Mammary epithelial cell (primary cell): Measurements from ENCODE around the gene PRAME.

ENCODE experiments used
- CTCF ChIP-seq, 2 donors: IDR thresholded peaks in 1 of 2; conservative IDR thresholded peaks in 1 of 2; 2 replicates each; pipeline ENCODE4 v1.5.1; 2011 to 2012; ENCODE audit warnings: inconsistent platforms in 2 of 2, low read length in 2 of 2, mild to moderate bottlenecking in 2 of 2, control low read depth in 1 of 2, low read depth in 1 of 2; ENCODE audit not compliant: insufficient read depth in 1 of 2; ENCODE audit errors: extremely low read depth in 1 of 2
- EZH2 ChIP-seq: IDR thresholded peaks from 2 replicates; pipeline ENCODE4 v1.6.1; 2012; ENCODE audit warnings: low read length, inconsistent platforms, borderline replicate concordance

- TF ChIP-seq CTCF (conservative IDR thresholded peaks at IDR 0.05 in 1 of 2, IDR thresholded peaks at IDR 0.05 in 1 of 2; ENCODE audit: extremely low read depth in 1 of 2, insufficient read depth in 1 of 2, low read depth in 1 of 2, low read length in 2 of 2): no peak
- TF ChIP-seq EZH2: no peak
Observed at GRCh38 chr22:22547226-22547625, 11.8 kb downstream of the PRAME start.
